OCI-LY7 (cell line): ENCODE measurements around the gene EPHA1. TPM values are rescaled to one million over a fixed set of nuclear protein-coding genes. Genes with fewer than 3 reads are reported as not detected.

Experiments used
- BruUV-seq: library from RNA; stranded (reverse); fragments of 400-500 nt; replicated peaks from 2 replicates; lab custom pipeline; 2021; lab: Mats Ljungman, UMichigan
- CTCF ChIA-PET: fragments of 300-600 bp; sonication (Branson Sonifier 250); formaldehyde crosslinking; loops from one replicate; lab custom pipeline; 2022; ENCODE audit warnings: antibody characterized with exemption; ENCODE audit not compliant: unreplicated experiment; lab: Charles Lee
- POLR2A ChIA-PET: fragments of 300-600 bp; sonication (Branson Sonifier 250); formaldehyde crosslinking; loops from one replicate; lab custom pipeline; 2022; ENCODE audit warnings: antibody characterized with exemption; lab: Charles Lee
- DNase-seq: peaks from one replicate; pipeline ENCODE4 v3.0.0-alpha.2; 2015; ENCODE audit warnings: low spot score
- H2AFZ ChIP-seq: fragments of 200-600 bp; sonication (generic), shearing (Covaris generic); 2 replicates; pipeline ENCODE4 v1.6.1; 2014; ENCODE audit warnings: mild to moderate bottlenecking, antibody characterized with exemption, low read length, moderate library complexity
- H3K27ac ChIP-seq: fragments of 200-600 bp; sonication (generic); 2 replicates; pipeline ENCODE4 v1.5.1; 2014; ENCODE audit warnings: mixed run types, low read depth, mild to moderate bottlenecking, moderate library complexity, low read length, inconsistent platforms; ENCODE audit not compliant: poor library complexity, severe bottlenecking
- H3K36me3 ChIP-seq: fragments of 200-600 bp; sonication (generic); 2 replicates; pipeline ENCODE4 v1.6.1; 2014; ENCODE audit warnings: mild to moderate bottlenecking, antibody characterized with exemption, low read length, moderate library complexity, mixed read lengths; ENCODE audit not compliant: insufficient read depth
- H3K4me1 ChIP-seq: fragments of 200-600 bp; sonication (generic); 2 replicates; pipeline ENCODE4 v1.5.1; 2014; ENCODE audit warnings: mild to moderate bottlenecking, low read length; ENCODE audit not compliant: insufficient read depth, poor library complexity, severe bottlenecking
- H3K4me2 ChIP-seq: fragments of 200-600 bp; sonication (generic); 2 replicates; pipeline ENCODE4 v1.6.1; 2014; ENCODE audit warnings: mild to moderate bottlenecking, low read length
- H3K4me3 ChIP-seq: fragments of 200-600 bp; sonication (generic); 2 replicates; pipeline ENCODE4 v1.5.1; 2014; ENCODE audit warnings: mild to moderate bottlenecking, low read depth, low read length; ENCODE audit not compliant: poor library complexity, severe bottlenecking
- H3K79me2 ChIP-seq: fragments of 200-600 bp; sonication (generic); 2 replicates; pipeline ENCODE4 v1.6.1; 2016; ENCODE audit warnings: low read depth, mild to moderate bottlenecking, low read length, moderate library complexity, mixed read lengths; ENCODE audit not compliant: insufficient read depth
- H3K9me2 ChIP-seq: fragments of 200-600 bp; sonication (generic); 2 replicates; pipeline ENCODE4 v1.6.1; 2016; ENCODE audit warnings: mild to moderate bottlenecking, low read length, mixed read lengths; ENCODE audit not compliant: insufficient read depth
- H3K9me3 ChIP-seq: fragments of 200-600 bp; sonication (generic); 2 replicates; pipeline ENCODE4 v1.6.1; 2014; ENCODE audit warnings: mild to moderate bottlenecking, mixed run types, low read length, mixed read lengths
- H4K20me1 ChIP-seq: fragments of 200-600 bp; sonication (generic); 2 replicates; pipeline ENCODE4 v1.6.1; 2014; ENCODE audit warnings: mild to moderate bottlenecking, antibody characterized with exemption, low read length, moderate library complexity, mixed read lengths; ENCODE audit not compliant: insufficient read depth
- EZH2phosphoT487 ChIP-seq: fragments of 200-600 bp; sonication (generic); IDR thresholded peaks from 2 replicates; pipeline ENCODE4 v1.6.1; 2018; ENCODE audit warnings: low read depth, borderline replicate concordance, mild to moderate bottlenecking, mixed run types, antibody characterized with exemption, low read length, moderate library complexity, mixed read lengths
- intact Hi-C: fragments of 100-400 bp; cut with micrococcal nuclease; formaldehyde crosslinking; loops from one replicate; pipeline ENCODE4 v1.10.0; 2022; ENCODE audit not compliant: unreplicated experiment
- total RNA-seq, 2 experiments: library from RNA; depleted of rRNA in 1 of 2; stranded (reverse); fragments of >200 nt in 1 of 2; shearing (Covaris generic) in 1 of 2; gene quantifications; 2 replicates each; pipeline ENCODE4 v1.2.3, GENCODE V29; 2014 to 2022
- TF ChIP-seq, protein P1 (sequence below): fragments of 200-600 bp; sonication (generic); conservative IDR thresholded peaks from 2 replicates; pipeline ENCODE4 v1.5.1; 2014; ENCODE audit warnings: mild to moderate bottlenecking, antibody characterized with exemption, low read length, moderate library complexity, mixed read lengths

Gene EPHA1
- total RNA-seq, 2 experiments from 2014 or later, result not detected

DNA sequence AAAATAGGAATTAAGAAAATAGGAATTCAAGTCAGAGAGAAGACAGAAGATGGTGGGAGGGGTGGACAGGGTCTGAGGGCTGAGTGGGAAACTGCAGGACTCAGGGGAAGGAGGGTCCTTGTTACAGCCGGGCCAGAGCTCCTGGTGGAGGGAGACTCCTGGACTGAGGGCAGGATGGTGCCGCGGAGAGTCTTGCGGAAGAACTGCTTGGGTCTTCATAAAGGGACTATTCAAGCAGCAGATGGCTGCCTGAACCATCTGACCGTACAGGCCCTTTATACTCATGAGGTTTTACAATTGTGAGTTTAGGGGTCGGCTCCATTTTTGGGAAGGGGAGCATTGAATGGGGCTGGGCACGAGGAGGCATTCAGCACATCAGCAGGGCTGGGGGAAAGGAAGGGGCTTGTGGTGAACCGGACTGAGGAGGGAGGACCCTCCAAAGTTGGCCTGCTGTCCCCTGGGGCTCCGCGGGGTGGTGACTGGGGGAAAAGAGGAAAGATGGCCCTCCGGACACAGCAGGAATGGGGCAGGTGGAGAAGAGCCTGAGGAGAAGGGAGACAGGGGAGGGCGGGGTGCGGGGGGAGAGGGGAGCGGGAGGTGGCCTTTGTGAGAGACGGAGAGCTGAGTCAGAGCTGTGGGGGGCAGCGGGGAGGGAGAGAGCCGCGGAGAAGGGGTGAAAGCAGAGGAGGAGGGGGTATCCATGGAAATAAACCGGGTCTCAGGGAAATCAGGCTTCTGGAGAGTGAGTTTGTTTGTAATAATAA lies 47.7 kb downstream of the EPHA1 start:
- no peaks in the 10 kb centered on the region for H3K36me3 ChIP-seq
- no TSS peak for BruUV-seq

DNA sequence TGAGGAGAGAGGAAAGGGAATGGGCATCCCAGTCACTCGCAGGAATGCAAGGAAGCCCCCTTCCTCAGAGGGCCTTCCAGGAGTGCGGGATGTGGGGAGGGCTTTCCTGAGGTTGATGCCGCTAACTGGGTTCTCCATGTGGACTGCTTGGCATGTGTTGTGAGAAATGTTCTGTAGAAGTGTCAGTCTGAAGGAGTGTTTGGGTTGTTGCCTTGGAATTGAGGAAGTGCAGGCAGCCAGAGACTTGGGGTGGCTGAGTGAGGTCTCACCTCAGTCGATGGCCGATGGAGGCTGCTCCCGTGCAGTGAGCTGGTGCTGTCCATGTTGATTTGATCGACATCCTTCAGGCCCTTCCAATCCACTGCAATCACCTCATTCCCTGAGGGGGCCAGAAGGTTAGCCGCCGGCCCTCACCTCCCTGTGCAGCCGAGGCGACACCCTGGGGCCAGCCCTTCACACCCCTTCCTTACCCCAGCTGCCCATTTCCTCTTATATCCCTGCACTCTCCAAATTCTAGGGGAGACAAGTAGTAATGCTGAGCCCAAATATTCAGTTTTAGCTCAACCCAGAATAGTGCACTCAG lies 48.8 kb downstream of the EPHA1 start:
- Histone ChIP-seq H3K4me1 (no peaks in the 10 kb centered on the region), H3K79me2 (no peaks in the 10 kb centered on the region), H3K27ac (no peak overlapping the region), H4K20me1 (no peaks in the 10 kb centered on the region), H3K36me3 (no peaks in the 10 kb centered on the region), H2AFZ (no peak overlapping the region), H3K9me3 (no peaks in the 10 kb centered on the region), H3K9me2 (no peaks in the 10 kb centered on the region), H3K4me2 (no peak overlapping the region), H3K4me3 (no peak overlapping the region)
- intact Hi-C loops, result no loop called here
- TF ChIP-seq EZH2phosphoT487, result no peak
- TF ChIP-seq, protein P1, sequence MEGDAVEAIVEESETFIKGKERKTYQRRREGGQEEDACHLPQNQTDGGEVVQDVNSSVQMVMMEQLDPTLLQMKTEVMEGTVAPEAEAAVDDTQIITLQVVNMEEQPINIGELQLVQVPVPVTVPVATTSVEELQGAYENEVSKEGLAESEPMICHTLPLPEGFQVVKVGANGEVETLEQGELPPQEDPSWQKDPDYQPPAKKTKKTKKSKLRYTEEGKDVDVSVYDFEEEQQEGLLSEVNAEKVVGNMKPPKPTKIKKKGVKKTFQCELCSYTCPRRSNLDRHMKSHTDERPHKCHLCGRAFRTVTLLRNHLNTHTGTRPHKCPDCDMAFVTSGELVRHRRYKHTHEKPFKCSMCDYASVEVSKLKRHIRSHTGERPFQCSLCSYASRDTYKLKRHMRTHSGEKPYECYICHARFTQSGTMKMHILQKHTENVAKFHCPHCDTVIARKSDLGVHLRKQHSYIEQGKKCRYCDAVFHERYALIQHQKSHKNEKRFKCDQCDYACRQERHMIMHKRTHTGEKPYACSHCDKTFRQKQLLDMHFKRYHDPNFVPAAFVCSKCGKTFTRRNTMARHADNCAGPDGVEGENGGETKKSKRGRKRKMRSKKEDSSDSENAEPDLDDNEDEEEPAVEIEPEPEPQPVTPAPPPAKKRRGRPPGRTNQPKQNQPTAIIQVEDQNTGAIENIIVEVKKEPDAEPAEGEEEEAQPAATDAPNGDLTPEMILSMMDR, result no peak
- ChIA-PET CTCF (no interaction called here), POLR2A (no interaction called here)
- no peak for DNase-seq
- no TSS peak for BruUV-seq

More for the DNA sequence above, 47.7 kb downstream of the EPHA1 start:
- CTCF ChIA-PET, result no interaction called here
- TF ChIP-seq, protein P1, result no peak
- TF ChIP-seq EZH2phosphoT487, result no peak
- Histone ChIP-seq H3K9me3 (no peaks in the 10 kb centered on the region), H3K9me2 (no peaks in the 10 kb centered on the region), H3K4me2 (no peak overlapping the region), H3K4me1 (no peaks in the 10 kb centered on the region), H3K27ac (no peak overlapping the region), H3K4me3 (no peak overlapping the region), H2AFZ (no peak overlapping the region), H4K20me1 (no peaks in the 10 kb centered on the region), H3K79me2 (no peaks in the 10 kb centered on the region)
- POLR2A ChIA-PET, result no interaction called here
- intact Hi-C loops, result no loop called here
- no peak for DNase-seq

DNA sequence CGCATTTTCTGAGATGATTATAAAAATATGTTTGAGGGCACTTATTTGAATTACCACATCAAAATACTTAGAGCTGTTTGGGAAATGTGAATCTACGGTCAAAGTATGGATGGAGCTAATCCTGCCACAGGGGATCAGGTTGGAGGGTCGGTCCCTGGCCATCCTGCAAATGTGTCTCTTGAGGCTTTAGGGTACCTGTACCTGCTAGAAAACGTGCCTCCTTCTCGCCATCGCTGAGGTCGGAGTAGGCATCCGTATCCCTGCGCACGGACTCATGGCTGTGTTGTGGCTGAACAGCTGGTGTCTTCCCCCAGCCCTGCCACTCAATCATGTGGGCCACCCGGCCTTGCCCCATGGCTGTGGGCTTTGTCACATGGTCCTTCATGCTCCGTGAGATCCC lies 50.0 kb downstream of the EPHA1 start:
- Histone ChIP-seq H3K36me3 (no peaks in the 10 kb centered on the region), H3K4me3 (no peak overlapping the region), H2AFZ (no peak overlapping the region), H4K20me1 (no peaks in the 10 kb centered on the region), H3K79me2 (no peaks in the 10 kb centered on the region), H3K9me3 (no peaks in the 10 kb centered on the region), H3K27ac (no peak overlapping the region), H3K4me2 (no peak overlapping the region), H3K9me2 (no peaks in the 10 kb centered on the region), H3K4me1 (no peaks in the 10 kb centered on the region)
- ChIA-PET CTCF (no interaction called here), POLR2A (no interaction called here)
- no peak for DNase-seq
- BruUV-seq, result no TSS peak
- intact Hi-C loops, result no loop called here
- no peak for TF ChIP-seq EZH2phosphoT487
- TF ChIP-seq, protein P1, result no peak
